Keratinocyte (primary cell): Measurements from ENCODE around the gene DENND10.
"Not testable (repeated sequence)": the region's sequence is repeated elsewhere in the genome, so short reads cannot be mapped to it uniquely, and the experiment has no call there.

Source experiments
- EZH2 ChIP-seq: IDR thresholded peaks from one replicate; pipeline ENCODE4 v1.6.1; 2012; ENCODE audit warnings: inconsistent platforms, mild to moderate bottlenecking, low read length, moderate library complexity
- TF ChIP-seq, protein P1 (sequence below), 3 experiments: IDR thresholded peaks in 1 of 3; conservative IDR thresholded peaks in 1 of 3; optimal IDR thresholded peaks in 1 of 3; 2 replicates in 2 of 3; 3 replicates in 1 of 3; pipeline versions ENCODE3 to v1.5.1; 2011; ENCODE audit warnings: low read length in 3 of 3, mild to moderate bottlenecking in 3 of 3, moderate library complexity in 2 of 3, control low read depth in 1 of 3, inconsistent platforms in 1 of 3; ENCODE audit not compliant: insufficient read depth in 2 of 3; ENCODE audit errors: extremely low read depth in 1 of 3

DNA sequence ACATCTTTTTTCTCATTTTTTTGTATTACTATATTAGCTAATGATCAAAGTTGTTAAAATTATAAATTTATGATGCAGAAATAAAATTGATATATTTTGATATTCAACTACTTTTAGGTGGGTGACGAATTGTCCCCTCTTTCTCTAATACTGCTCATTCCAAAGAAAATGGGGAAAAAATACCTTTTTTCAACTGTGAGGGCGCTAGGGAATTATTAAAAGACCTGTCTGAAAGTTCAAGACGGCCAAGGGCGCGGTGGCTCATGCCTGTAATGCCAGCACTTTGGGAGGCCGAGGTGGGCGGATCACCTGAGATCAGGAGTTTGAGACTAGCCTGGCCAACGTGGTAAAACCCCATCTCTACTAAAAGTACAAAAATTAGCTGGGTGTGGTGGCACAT is 34.0 kb downstream of the DENND10 start:
- TF ChIP-seq, protein P1, sequence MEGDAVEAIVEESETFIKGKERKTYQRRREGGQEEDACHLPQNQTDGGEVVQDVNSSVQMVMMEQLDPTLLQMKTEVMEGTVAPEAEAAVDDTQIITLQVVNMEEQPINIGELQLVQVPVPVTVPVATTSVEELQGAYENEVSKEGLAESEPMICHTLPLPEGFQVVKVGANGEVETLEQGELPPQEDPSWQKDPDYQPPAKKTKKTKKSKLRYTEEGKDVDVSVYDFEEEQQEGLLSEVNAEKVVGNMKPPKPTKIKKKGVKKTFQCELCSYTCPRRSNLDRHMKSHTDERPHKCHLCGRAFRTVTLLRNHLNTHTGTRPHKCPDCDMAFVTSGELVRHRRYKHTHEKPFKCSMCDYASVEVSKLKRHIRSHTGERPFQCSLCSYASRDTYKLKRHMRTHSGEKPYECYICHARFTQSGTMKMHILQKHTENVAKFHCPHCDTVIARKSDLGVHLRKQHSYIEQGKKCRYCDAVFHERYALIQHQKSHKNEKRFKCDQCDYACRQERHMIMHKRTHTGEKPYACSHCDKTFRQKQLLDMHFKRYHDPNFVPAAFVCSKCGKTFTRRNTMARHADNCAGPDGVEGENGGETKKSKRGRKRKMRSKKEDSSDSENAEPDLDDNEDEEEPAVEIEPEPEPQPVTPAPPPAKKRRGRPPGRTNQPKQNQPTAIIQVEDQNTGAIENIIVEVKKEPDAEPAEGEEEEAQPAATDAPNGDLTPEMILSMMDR (optimal IDR thresholded peaks at IDR 0.05 in 1 of 3, IDR thresholded peaks at IDR 0.05 in 1 of 3, conservative IDR thresholded peaks at IDR 0.05 in 1 of 3; ENCODE audit: extremely low read depth in 1 of 3, insufficient read depth in 2 of 3, low read length in 3 of 3), result not testable (repeated sequence)
- not testable (repeated sequence) for TF ChIP-seq EZH2
